HCT116 (cell line): ENCODE results near the gene CAPN9. TPM values are rescaled to one million over a fixed set of nuclear protein-coding genes. Genes with fewer than 3 reads are reported as not detected.

Source experiments
- ATAC-seq: fragments of 200-7000 bp; cut with Tn5 transposase; 2 replicates; pipeline ENCODE4 v1.9.1; 2020; ENCODE audit warnings: mild to moderate bottlenecking, moderate library complexity
- BruUV-seq: library from RNA; stranded (reverse); fragments of 400-500 nt; replicated peaks from 2 replicates; lab custom pipeline; 2021; lab: Mats Ljungman, UMichigan
- CTCF ChIA-PET: fragments of 300-600 bp; sonication (Branson Sonifier 250); formaldehyde crosslinking; loops from one replicate; lab custom pipeline; 2021; ENCODE audit warnings: antibody characterized with exemption; lab: Charles Lee
- POLR2A ChIA-PET: fragments of 300-600, 350-600 bp; sonication (Branson Sonifier 250); formaldehyde crosslinking; loops from one replicate; lab custom pipeline; 2021; ENCODE audit warnings: antibody characterized with exemption; lab: Charles Lee
- RAD21 ChIA-PET, 2 experiments: fragments of 300-600 bp; sonication (Branson Sonifier 250); formaldehyde crosslinking; loops; one replicate each; lab custom pipeline; 2023; ENCODE audit warnings: low total read pairs in 2 of 2; ENCODE audit not compliant: uncharacterized antibody in 2 of 2, unreplicated experiment in 2 of 2, low non-redundant PET in 1 of 2; lab: Charles Lee
- DNase-seq: peaks from one replicate; pipeline ENCODE4 v3.0.0-alpha.2; 2010; ENCODE audit warnings: low read depth, low spot score
- H2AFZ ChIP-seq: fragments of 200-600 bp; shearing (Covaris generic), sonication (generic); 2 replicates; pipeline ENCODE4 v1.6.1; 2017; ENCODE audit warnings: low read depth, mixed run types, mixed read lengths, antibody characterized with exemption, low read length; ENCODE audit not compliant: poor library complexity, severe bottlenecking
- H3K27ac ChIP-seq: 2 replicates; pipeline ENCODE4 v1.5.1; 2012; ENCODE audit warnings: low read depth, low read length
- H3K27me3 ChIP-seq: fragments of 200-600 bp; sonication (generic); 2 replicates; pipeline ENCODE4 v1.6.1; 2016; ENCODE audit warnings: mixed run types, low read length, mixed read lengths; ENCODE audit not compliant: insufficient read depth
- H3K36me3 ChIP-seq, 2 experiments: fragments of 200-500 bp in 1 of 2; fragments of 200-600 bp in 1 of 2; sonication (Bioruptor generic) in 1 of 2; sonication (generic) in 1 of 2; 2 replicates each; pipeline versions ENCODE4 v1.5.1 to v1.6.1; 2014 to 2016; ENCODE audit warnings: low read length in 2 of 2, inconsistent platforms in 1 of 2, mixed read lengths in 1 of 2, mixed run types in 1 of 2; ENCODE audit not compliant: insufficient read depth in 2 of 2, control insufficient read depth in 1 of 2
- H3K4me1 ChIP-seq, 2 experiments: fragments of 200-600 bp in 1 of 2; sonication (generic) in 1 of 2; 2 replicates each; pipeline versions ENCODE4 v1.5.1 to v1.6.1; 2012 to 2017; ENCODE audit warnings: low read length in 2 of 2, inconsistent platforms in 1 of 2, mild to moderate bottlenecking in 1 of 2, mixed read lengths in 1 of 2, mixed run types in 1 of 2, moderate library complexity in 1 of 2; ENCODE audit not compliant: insufficient read depth in 2 of 2, control insufficient read depth in 1 of 2
- H3K4me2 ChIP-seq: fragments of 200-600 bp; sonication (generic); 2 replicates; pipeline ENCODE4 v1.6.1; 2017; ENCODE audit warnings: mixed run types, low read length, mixed read lengths
- H3K4me3 ChIP-seq, 2 experiments: fragments of 200-600 bp in 1 of 2; sonication (generic) in 1 of 2; replicated peaks in 1 of 2; 2 replicates each; pipeline ENCODE4 v1.5.1; 2011 to 2016; ENCODE audit warnings: low read length in 2 of 2, control low read depth in 1 of 2, low read depth in 1 of 2, mild to moderate bottlenecking in 1 of 2, mixed read lengths in 1 of 2, mixed run types in 1 of 2
- H3K79me2 ChIP-seq: fragments of 200-600 bp; sonication (generic); 2 replicates; pipeline ENCODE4 v1.6.1; 2017; ENCODE audit warnings: mild to moderate bottlenecking, mixed run types, low read length, moderate library complexity, mixed read lengths; ENCODE audit not compliant: insufficient read depth
- H3K9ac ChIP-seq: fragments of 200-600 bp; sonication (generic); 2 replicates; pipeline ENCODE4 v1.6.1; 2016; ENCODE audit warnings: low read length, mixed read lengths
- H3K9me2 ChIP-seq: fragments of 200-600 bp; sonication (generic), shearing (Covaris generic); 2 replicates; pipeline ENCODE4 v1.6.1; 2017; ENCODE audit warnings: mixed run types, mild to moderate bottlenecking, moderate library complexity; ENCODE audit not compliant: insufficient read depth
- H3K9me3 ChIP-seq, 2 experiments: fragments of 200-500 bp in 1 of 2; fragments of 200-600 bp in 1 of 2; sonication (Bioruptor generic) in 1 of 2; sonication (generic) in 1 of 2; 2 replicates each; pipeline ENCODE4 v1.6.1; 2014 to 2017; ENCODE audit warnings: low read length in 2 of 2, mixed read lengths in 2 of 2, inconsistent platforms in 1 of 2, low read depth in 1 of 2, mild to moderate bottlenecking in 1 of 2, mixed run types in 1 of 2, moderate library complexity in 1 of 2; ENCODE audit not compliant: control insufficient read depth in 1 of 2, insufficient read depth in 1 of 2
- H4K20me1 ChIP-seq: fragments of 200-600 bp; sonication (generic), shearing (Covaris generic); 2 replicates; pipeline ENCODE4 v1.6.1; 2017; ENCODE audit warnings: mixed run types, mild to moderate bottlenecking, moderate library complexity; ENCODE audit not compliant: insufficient read depth
- CBX3 ChIP-seq: IDR thresholded peaks from 2 replicates; pipeline ENCODE4 v1.6.1; 2012; ENCODE audit warnings: low read depth
- CEBPB ChIP-seq: IDR thresholded peaks from 2 replicates; pipeline ENCODE4 v1.6.1; 2012; ENCODE audit warnings: low read depth
- CTCF ChIP-seq, 3 experiments: fragments of 200-600 bp in 1 of 3; sonication (generic) in 1 of 3; IDR thresholded peaks in 2 of 3; conservative IDR thresholded peaks in 1 of 3; 2 replicates each; pipeline ENCODE4 v1.5.1; 2012 to 2017; ENCODE audit warnings: low read depth in 2 of 3, low read length in 2 of 3, antibody characterized with exemption in 1 of 3, borderline replicate concordance in 1 of 3, control low read depth in 1 of 3, mild to moderate bottlenecking in 1 of 3, mixed read lengths in 1 of 3, mixed run types in 1 of 3, moderate library complexity in 1 of 3; ENCODE audit not compliant: insufficient read depth in 1 of 3
- ELF1 ChIP-seq: IDR thresholded peaks from 2 replicates; pipeline ENCODE4 v1.6.1; 2012; ENCODE audit warnings: low read depth, borderline replicate concordance
- FOSL1 ChIP-seq: IDR thresholded peaks from 2 replicates; pipeline ENCODE4 v1.6.1; 2012; ENCODE audit warnings: low read depth
- JUND ChIP-seq: IDR thresholded peaks from 2 replicates; pipeline ENCODE4 v1.6.1; 2012
- MAX ChIP-seq: IDR thresholded peaks from 2 replicates; pipeline ENCODE4 v1.6.1; 2012
- RAD21 ChIP-seq: IDR thresholded peaks from 2 replicates; pipeline ENCODE4 v1.6.1; 2012; ENCODE audit warnings: low read depth, mild to moderate bottlenecking
- SIN3A ChIP-seq: IDR thresholded peaks from 2 replicates; pipeline ENCODE4 v1.6.1; 2012; ENCODE audit warnings: low read depth
- TCF7L2 ChIP-seq: IDR thresholded peaks from 2 replicates; pipeline ENCODE4 v1.7.0; 2011; ENCODE audit warnings: borderline replicate concordance, inconsistent platforms; ENCODE audit not compliant: insufficient read depth, insufficient read length; ENCODE audit errors: extremely low read depth
- YY1 ChIP-seq: IDR thresholded peaks from 2 replicates; pipeline ENCODE4 v1.6.1; 2011; ENCODE audit warnings: low read length, low read depth, moderate library complexity, mild to moderate bottlenecking; ENCODE audit not compliant: insufficient replicate concordance; ENCODE audit errors: extremely low read depth
- ZBTB33 ChIP-seq: IDR thresholded peaks from 2 replicates; pipeline ENCODE4 v1.6.1; 2011; ENCODE audit warnings: mild to moderate bottlenecking, low read length, moderate library complexity; ENCODE audit not compliant: insufficient replicate concordance; ENCODE audit errors: extremely low read depth
- ZNF274 ChIP-seq: fragments of 200-500 bp; sonication (Bioruptor generic); IDR thresholded peaks from 2 replicates; pipeline ENCODE4 v1.6.1; 2014; ENCODE audit warnings: mild to moderate bottlenecking, low read depth, low read length, inconsistent platforms
- intact Hi-C: fragments of 100-400 bp; cut with micrococcal nuclease; formaldehyde crosslinking; loops from 2 replicates; pipeline ENCODE4 v1.10.0; 2022
- total RNA-seq: library from RNA; stranded (reverse); gene quantifications from one replicate; pipeline ENCODE4 v1.2.1, GENCODE V29; 2021; ENCODE audit not compliant: unreplicated experiment

Gene CAPN9
- total RNA-seq, 1 experiment from 2014 or later: not detected

GRCh38 chr1:230699716-230700115, 47.5 kb upstream of the CAPN9 start:
- no peak overlapping the region for H3K4me3 ChIP-seq
- intact Hi-C loops: no loop called here
- ChIA-PET RAD21 (no interaction called here), POLR2A (no interaction called here), CTCF (no interaction called here)
- H3K36me3 ChIP-seq: no peaks in the 10 kb centered on the region
- TF ChIP-seq CBX3 (no peak), ELF1 (no peak), FOSL1 (no peak)
- H4K20me1 ChIP-seq: no peaks in the 10 kb centered on the region
- peaks cover 4% of the 10 kb centered on the region; the same call in 1 of the 2 replicates for H3K27me3 ChIP-seq
- DNase-seq (no peak), ATAC-seq (no peak)
- no peak overlapping the region for H3K4me2 ChIP-seq
- H3K9ac ChIP-seq: no peak overlapping the region
- H3K9me3 ChIP-seq: no peaks in the 10 kb centered on the region
- H3K79me2 ChIP-seq: no peaks in the 10 kb centered on the region
- H2AFZ ChIP-seq: no peak overlapping the region
- peaks cover 14 to 16% of the 10 kb centered on the region in 2 experiments for H3K4me1 ChIP-seq
- no peaks in the 10 kb centered on the region for H3K9me2 ChIP-seq
- no peak overlapping the region for H3K27ac ChIP-seq
- no TSS peak for BruUV-seq

- no peak overlapping the region for H3K27ac ChIP-seq
- RAD21 ChIA-PET: no interaction called here
- H3K36me3 ChIP-seq: no peaks in the 10 kb centered on the region
- no peak overlapping the region for H3K4me2 ChIP-seq
- no peak for DNase-seq
- intact Hi-C loops: no loop called here
- POLR2A ChIA-PET: no interaction called here
- no peak for ATAC-seq
- H3K9me2 ChIP-seq: no peaks in the 10 kb centered on the region
- H3K4me1 ChIP-seq: peaks cover 14 to 16% of the 10 kb centered on the region in 2 experiments
- no peak overlapping the region for H3K4me3 ChIP-seq
- H4K20me1 ChIP-seq: no peaks in the 10 kb centered on the region
- CTCF ChIA-PET: no interaction called here
- no peak overlapping the region for H2AFZ ChIP-seq
- BruUV-seq: no TSS peak
- no peak overlapping the region for H3K9ac ChIP-seq
- no peaks in the 10 kb centered on the region for H3K79me2 ChIP-seq
- no peaks in the 10 kb centered on the region for H3K9me3 ChIP-seq
- no peak for TF ChIP-seq TCF7L2
- TF ChIP-seq CEBPB: no peak
- TF ChIP-seq JUND: no peak
- TF ChIP-seq FOSL1: no peak
- TF ChIP-seq RAD21: no peak
- no peak for TF ChIP-seq MAX
- TF ChIP-seq ZBTB33: no peak
- no peak for TF ChIP-seq ZNF274
- TF ChIP-seq YY1: no peak
- no peak for TF ChIP-seq CTCF (IDR thresholded peaks at IDR 0.05 in 2 of 3, conservative IDR thresholded peaks at IDR 0.05 in 1 of 3; ENCODE audit: borderline replicate concordance in 1 of 3, insufficient read depth in 1 of 3, low read depth in 2 of 3, low read length in 2 of 3)
- TF ChIP-seq SIN3A: no peak
- H3K27me3 ChIP-seq: peaks cover 4% of the 10 kb centered on the region; the same call in 1 of the 2 replicates
Measured at GRCh38 chr1:230700132-230700531, 47.1 kb upstream of the CAPN9 start.
